ENCODE data around the gene BCOR. TPM values are rescaled to one million over a fixed set of nuclear protein-coding genes. Genes with fewer than 3 reads are reported as not detected.

Gene BCOR
- total RNA-seq, 1 experiment from 2014 or later = 134 TPM

DNA sequence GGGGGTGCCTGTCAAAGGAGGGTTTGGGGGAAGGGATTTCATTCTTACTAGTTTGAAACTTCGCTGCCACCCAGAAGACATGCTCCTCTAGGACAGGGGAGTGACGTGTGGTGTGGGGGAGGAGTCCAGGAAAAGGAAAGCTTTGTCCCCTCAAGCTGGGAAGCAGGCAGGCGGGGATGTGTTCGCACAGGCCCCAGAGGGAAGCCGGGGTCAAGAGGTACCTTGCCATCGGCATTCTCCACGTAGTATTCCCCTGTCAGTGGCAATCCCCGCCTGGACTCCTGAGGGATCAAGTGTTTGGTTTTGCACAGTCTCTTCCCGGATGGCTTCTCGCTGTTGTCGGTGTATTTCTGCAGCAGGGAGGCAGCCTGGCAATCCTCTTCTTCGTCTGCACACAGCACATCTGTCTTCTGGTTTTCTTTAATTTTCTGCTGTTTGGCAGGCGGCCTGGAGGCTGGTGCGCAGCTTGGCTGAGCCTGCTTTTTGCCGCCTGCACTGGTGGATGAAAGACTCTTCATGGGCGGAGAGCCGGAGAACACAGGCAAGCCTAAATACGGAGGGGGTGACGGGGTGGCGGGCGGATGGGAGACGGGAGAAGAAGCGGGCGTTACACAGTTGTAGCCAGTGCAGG, 35.1 kb downstream of the BCOR start:
- Histone ChIP-seq H3K4ac (ENCODE audit: low read depth, low read length) (no peak overlapping the region), H3K79me1 (ENCODE audit: insufficient read depth, low read depth, low read length, poor library complexity, severe bottlenecking) (no peaks in the 10 kb centered on the region), H4K91ac (ENCODE audit: insufficient read length, low read depth, low read length) (no peak overlapping the region), H3K79me2 (ENCODE audit: insufficient read depth, low read length) (no peaks in the 10 kb centered on the region), H3K27me3 (ENCODE audit: insufficient read depth, low read length) (no peaks in the 10 kb centered on the region), H3K14ac (ENCODE audit: insufficient read depth, low read length) (no peak overlapping the region), H3K9ac (ENCODE audit: extremely low read depth, insufficient read length, low read length) (no peak overlapping the region), H3T11ph (ENCODE audit: low read length) (no peak overlapping the region), H2BK5ac (ENCODE audit: insufficient read length, low read length) (no peak overlapping the region), H2BK20ac (ENCODE audit: low read depth, low read length, poor library complexity, severe bottlenecking) (no peak overlapping the region), H4K20me1 (ENCODE audit: control insufficient read depth, insufficient read depth, insufficient read length) (no peaks in the 10 kb centered on the region), H3K18ac (ENCODE audit: insufficient read length, low read depth, low read length) (no peak overlapping the region), H3K27ac (ENCODE audit: insufficient read length, low read depth, low read length) (no peak overlapping the region), H3K56ac (ENCODE audit: insufficient read length, low read depth, low read length) (no peak overlapping the region), H3K4me2 (ENCODE audit: insufficient read depth, insufficient read length, low read length) (no peak overlapping the region), H2BK120ac (ENCODE audit: low read depth, low read length, poor library complexity, severe bottlenecking) (no peak overlapping the region), H2AK5ac (ENCODE audit: insufficient read length, low read length) (no peak overlapping the region), H3K9me3 (ENCODE audit: control insufficient read depth, low read depth, low read length) (no peaks in the 10 kb centered on the region), H2BK12ac (ENCODE audit: insufficient read length, low read depth, low read length) (no peak overlapping the region), H2BK15ac (ENCODE audit: low read depth, low read length) (no peak overlapping the region), H3K23me2 (ENCODE audit: insufficient read length, low read depth, low read length, poor library complexity, severe bottlenecking) (no peaks in the 10 kb centered on the region), H4K8ac (replicated peaks; ENCODE audit: insufficient read length, low read depth, low read length) (no peak overlapping the region), H3K23ac (ENCODE audit: insufficient read length, low read depth, low read length) (no peak overlapping the region), H4K5ac (ENCODE audit: insufficient read length, low read depth, low read length) (no peak overlapping the region), H2AFZ (ENCODE audit: low read length) (no peak overlapping the region), H3K4me1 (ENCODE audit: insufficient read depth, low read length) (peaks cover 14% of the 10 kb centered on the region)
- no peak overlapping the region for H3K27ac Mint-ChIP-seq
- peaks cover 61 to 71% of the 10 kb centered on the region in 2 experiments for H3K9me3 Mint-ChIP-seq
- H3K4me1 Mint-ChIP-seq = peaks cover 30 to 31% of the 10 kb centered on the region in 2 experiments
- H3K36me3 Mint-ChIP-seq (ENCODE audit: insufficient read depth in 1 of 3, low read depth in 3 of 3) = peaks cover 51 to 99% (median 76%) of the 10 kb centered on the region in 3 experiments
- no CpG with 5 or more reads among the region's 24 CpGs for WGBS (ENCODE audit: extremely low coverage, insufficient read length, low lambda C conversion rate)
- TF ChIP-seq, protein P1, sequence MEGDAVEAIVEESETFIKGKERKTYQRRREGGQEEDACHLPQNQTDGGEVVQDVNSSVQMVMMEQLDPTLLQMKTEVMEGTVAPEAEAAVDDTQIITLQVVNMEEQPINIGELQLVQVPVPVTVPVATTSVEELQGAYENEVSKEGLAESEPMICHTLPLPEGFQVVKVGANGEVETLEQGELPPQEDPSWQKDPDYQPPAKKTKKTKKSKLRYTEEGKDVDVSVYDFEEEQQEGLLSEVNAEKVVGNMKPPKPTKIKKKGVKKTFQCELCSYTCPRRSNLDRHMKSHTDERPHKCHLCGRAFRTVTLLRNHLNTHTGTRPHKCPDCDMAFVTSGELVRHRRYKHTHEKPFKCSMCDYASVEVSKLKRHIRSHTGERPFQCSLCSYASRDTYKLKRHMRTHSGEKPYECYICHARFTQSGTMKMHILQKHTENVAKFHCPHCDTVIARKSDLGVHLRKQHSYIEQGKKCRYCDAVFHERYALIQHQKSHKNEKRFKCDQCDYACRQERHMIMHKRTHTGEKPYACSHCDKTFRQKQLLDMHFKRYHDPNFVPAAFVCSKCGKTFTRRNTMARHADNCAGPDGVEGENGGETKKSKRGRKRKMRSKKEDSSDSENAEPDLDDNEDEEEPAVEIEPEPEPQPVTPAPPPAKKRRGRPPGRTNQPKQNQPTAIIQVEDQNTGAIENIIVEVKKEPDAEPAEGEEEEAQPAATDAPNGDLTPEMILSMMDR (conservative IDR thresholded peaks at IDR 0.05) = no peak
- H3K4me3 Mint-ChIP-seq = no peak overlapping the region
- no peak for DNase-seq
- no peaks in the 10 kb centered on the region for H3K27me3 Mint-ChIP-seq (ENCODE audit: low read depth)

Measured in H9 (cell line).